GM12801 (cell line): ENCODE data around the gene LRPPRC.

Source experiments
- TF ChIP-seq, protein P1 (sequence below): IDR thresholded peaks from one replicate; pipeline ENCODE4 v1.5.1; 2011; ENCODE audit warnings: control low read depth; ENCODE audit not compliant: insufficient read length; ENCODE audit errors: extremely low read depth

LRPPRC gene

GRCh38 chr2:43905871-43906270 is 89.9 kb downstream of the LRPPRC start:
- TF ChIP-seq, protein P1, sequence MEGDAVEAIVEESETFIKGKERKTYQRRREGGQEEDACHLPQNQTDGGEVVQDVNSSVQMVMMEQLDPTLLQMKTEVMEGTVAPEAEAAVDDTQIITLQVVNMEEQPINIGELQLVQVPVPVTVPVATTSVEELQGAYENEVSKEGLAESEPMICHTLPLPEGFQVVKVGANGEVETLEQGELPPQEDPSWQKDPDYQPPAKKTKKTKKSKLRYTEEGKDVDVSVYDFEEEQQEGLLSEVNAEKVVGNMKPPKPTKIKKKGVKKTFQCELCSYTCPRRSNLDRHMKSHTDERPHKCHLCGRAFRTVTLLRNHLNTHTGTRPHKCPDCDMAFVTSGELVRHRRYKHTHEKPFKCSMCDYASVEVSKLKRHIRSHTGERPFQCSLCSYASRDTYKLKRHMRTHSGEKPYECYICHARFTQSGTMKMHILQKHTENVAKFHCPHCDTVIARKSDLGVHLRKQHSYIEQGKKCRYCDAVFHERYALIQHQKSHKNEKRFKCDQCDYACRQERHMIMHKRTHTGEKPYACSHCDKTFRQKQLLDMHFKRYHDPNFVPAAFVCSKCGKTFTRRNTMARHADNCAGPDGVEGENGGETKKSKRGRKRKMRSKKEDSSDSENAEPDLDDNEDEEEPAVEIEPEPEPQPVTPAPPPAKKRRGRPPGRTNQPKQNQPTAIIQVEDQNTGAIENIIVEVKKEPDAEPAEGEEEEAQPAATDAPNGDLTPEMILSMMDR, result no peak

DNA sequence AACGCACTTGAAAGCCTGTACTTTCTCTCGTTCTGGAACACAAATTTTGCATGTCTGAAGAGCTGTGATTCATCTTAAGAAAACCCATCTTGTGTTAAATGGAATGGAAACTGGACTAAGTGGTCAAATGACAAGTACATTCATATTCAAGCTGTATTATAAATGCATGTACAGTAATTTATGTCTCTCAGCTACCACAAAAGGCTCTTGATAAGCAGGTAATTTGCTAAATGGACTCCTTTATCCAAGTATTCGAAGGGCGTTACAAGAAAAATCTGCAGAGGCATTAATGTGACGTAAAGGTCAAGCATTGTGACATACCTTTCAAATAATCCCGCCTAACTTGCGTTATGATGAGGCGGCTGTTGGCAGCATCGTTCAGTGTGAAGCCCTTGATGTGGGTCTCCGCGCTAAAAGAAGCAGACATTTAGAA is 90.4 kb downstream of the LRPPRC start:
- TF ChIP-seq, protein P1, result no peak

GRCh38 chr2:43899589-43899988 is 96.2 kb downstream of the LRPPRC start:
- TF ChIP-seq, protein P1, result no peak

- TF ChIP-seq, protein P1, result no peak
Observed at GRCh38 chr2:43898838-43899346, 96.9 kb downstream of the LRPPRC start.

DNA sequence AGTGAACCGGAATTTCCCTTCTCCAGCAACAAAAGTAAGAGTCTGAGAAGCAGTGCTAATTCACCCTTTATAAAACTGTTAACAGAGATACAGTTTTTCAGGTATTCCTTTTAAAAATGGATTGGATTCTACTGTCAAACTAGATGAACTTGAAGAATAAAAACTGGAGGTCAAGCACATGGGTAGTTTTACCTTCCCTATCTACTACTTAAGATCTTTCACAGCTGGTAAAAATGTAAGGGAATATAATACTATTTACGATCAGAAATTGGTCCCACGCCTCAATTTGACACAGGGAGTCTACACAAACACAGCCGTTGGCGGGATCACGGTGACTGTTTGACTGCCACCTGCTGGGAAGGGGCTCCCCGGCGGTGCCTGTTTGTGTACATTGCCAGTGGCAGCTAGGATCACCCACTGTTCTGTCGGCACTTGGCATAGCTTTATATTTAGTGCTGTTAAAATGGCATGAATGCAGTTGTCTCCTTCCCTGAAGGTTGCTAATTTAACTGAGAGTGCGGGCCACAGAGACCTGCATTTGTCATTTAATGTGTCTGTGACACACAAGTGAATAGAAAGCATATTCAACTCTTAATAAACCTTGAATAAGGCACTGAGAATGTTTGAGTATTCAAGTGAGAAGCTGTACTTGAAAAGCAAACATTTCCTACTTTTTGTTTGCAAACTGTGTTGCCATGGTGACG is 97.5 kb downstream of the LRPPRC start:
- TF ChIP-seq, protein P1, result no peak

- TF ChIP-seq, protein P1, result no peak
Observed at GRCh38 chr2:43897492-43897891, 98.3 kb downstream of the LRPPRC start.

DNA sequence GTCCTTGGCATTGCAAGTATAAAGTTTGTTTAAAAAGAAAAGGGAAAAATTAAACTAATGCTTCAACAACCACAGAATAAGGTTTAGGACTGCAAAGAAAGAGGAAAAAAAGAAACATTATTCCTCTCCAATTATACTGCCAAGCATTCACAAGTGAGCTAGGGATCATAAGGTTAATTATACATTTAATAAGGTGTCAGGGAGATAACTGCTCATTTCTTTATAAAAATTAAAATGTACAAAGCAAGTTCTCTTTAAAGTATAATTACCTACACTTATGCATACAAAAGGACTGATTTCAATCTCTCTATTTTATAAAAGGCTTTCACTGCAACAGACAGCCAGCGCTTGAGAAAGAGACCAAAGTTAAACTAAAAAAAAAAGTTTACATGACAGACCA is 98.9 kb downstream of the LRPPRC start:
- TF ChIP-seq, protein P1, result no peak
